B cell (primary cell): ENCODE results near the gene ALDH8A1. TPM values are rescaled to one million over a fixed set of nuclear protein-coding genes. Genes with fewer than 3 reads are reported as not detected.

Experiments
- ATAC-seq: fragments of 200-7000 bp; cut with Tn5 transposase; one replicate; pipeline ENCODE4 v1.10.0; 2021; ENCODE audit warnings: low read depth, mild to moderate bottlenecking, moderate number of reproducible peaks, moderate library complexity
- CTCF ChIA-PET: fragments of 350-600 bp; sonication (Branson Sonifier 250); formaldehyde crosslinking; loops from one replicate; lab custom pipeline; 2021; ENCODE audit warnings: antibody characterized with exemption, inconsistent platforms; lab: Charles Lee
- POLR2A ChIA-PET: fragments of 350-600 bp; sonication (Branson Sonifier 250); formaldehyde crosslinking; loops from one replicate; lab custom pipeline; 2021; ENCODE audit warnings: antibody characterized with exemption; lab: Charles Lee
- DNase-seq: peaks from one replicate; pipeline ENCODE4 v3.0.0; 2013
- H2AFZ ChIP-seq: 2 replicates; pipeline ENCODE4 v1.6.1; 2012; ENCODE audit warnings: mild to moderate bottlenecking, low read depth, low read length; ENCODE audit not compliant: insufficient read depth, poor library complexity, severe bottlenecking
- H3K27ac ChIP-seq, 2 donors: 1 replicate in 1 of 2; 2 replicates in 1 of 2; pipeline ENCODE4 v1.5.1; 2012 to 2013; ENCODE audit warnings: low read length in 2 of 2, mild to moderate bottlenecking in 2 of 2, moderate library complexity in 1 of 2
- H3K27me3 ChIP-seq, 4 experiments: fragments of 200-600 bp in 1 of 4; sonication (generic) in 1 of 4; replicated peaks in 1 of 4; 1 replicate in 2 of 4; 2 replicates in 2 of 4; pipeline versions ENCODE4 v1.6.1 to v1.7.0; 2013 to 2016; ENCODE audit warnings: low read length in 3 of 4, mild to moderate bottlenecking in 2 of 4, mixed read lengths in 1 of 4, moderate library complexity in 1 of 4; ENCODE audit not compliant: insufficient read depth in 4 of 4, control insufficient read depth in 3 of 4; ENCODE audit errors: control extremely low read depth in 1 of 4
- H3K36me3 ChIP-seq, 2 experiments: replicated peaks in 1 of 2; 1 replicate in 1 of 2; 2 replicates in 1 of 2; pipeline versions ENCODE4 v1.6.1 to v1.7.1; 2013; ENCODE audit warnings: low read length in 1 of 2; ENCODE audit not compliant: insufficient read depth in 2 of 2, control insufficient read depth in 1 of 2; ENCODE audit errors: control extremely low read depth in 1 of 2, extremely low read depth in 1 of 2
- H3K4me1 ChIP-seq, 2 donors: fragments of 200-600 bp in 1 of 2; sonication (generic) in 1 of 2; 1 replicate in 1 of 2; 2 replicates in 1 of 2; pipeline versions ENCODE4 v1.5.1 to v1.6.1; 2013 to 2017; ENCODE audit warnings: low read length in 2 of 2; ENCODE audit not compliant: control insufficient read depth in 2 of 2, insufficient read depth in 2 of 2
- H3K4me2 ChIP-seq: replicated peaks from 2 replicates; pipeline ENCODE3; 2012; ENCODE audit warnings: mild to moderate bottlenecking, low read depth, low read length; ENCODE audit not compliant: poor library complexity, severe bottlenecking
- H3K4me3 ChIP-seq, 5 experiments: fragments of 200-600 bp in 1 of 5; sonication (generic) in 1 of 5; 1 replicate in 3 of 5; 2 replicates in 2 of 5; pipeline versions ENCODE4 v1.5.1 to v1.7.0; 2011 to 2016; ENCODE audit warnings: low read length in 4 of 5, mild to moderate bottlenecking in 4 of 5, low read depth in 2 of 5, control low read depth in 1 of 5, moderate library complexity in 1 of 5; ENCODE audit not compliant: insufficient read depth in 1 of 5; ENCODE audit errors: control extremely low read depth in 1 of 5, extremely low read depth in 1 of 5
- H3K79me2 ChIP-seq: fragments of 200-600 bp; sonication (generic); one replicate; pipeline ENCODE4 v1.6.0; 2016; ENCODE audit warnings: low read length; ENCODE audit not compliant: control insufficient read depth, insufficient read depth
- H3K9ac ChIP-seq: fragments of 200-600 bp; sonication (generic); 2 replicates; pipeline ENCODE4 v1.6.1; 2017; ENCODE audit warnings: mild to moderate bottlenecking, low read length, moderate library complexity
- H3K9me3 ChIP-seq, 3 donors: one replicate each; pipeline versions ENCODE4 v1.6.1 to v1.7.1; 2013; ENCODE audit warnings: low read length in 2 of 3; ENCODE audit not compliant: control insufficient read depth in 2 of 3, insufficient read depth in 1 of 3; ENCODE audit errors: control extremely low read depth in 1 of 3
- H4K20me1 ChIP-seq: 2 replicates; pipeline ENCODE4 v1.6.0; 2012; ENCODE audit warnings: mild to moderate bottlenecking, low read length; ENCODE audit not compliant: insufficient read depth, control insufficient read depth, poor library complexity, severe bottlenecking
- H3K27ac Mint-ChIP-seq: one replicate; pipeline ENCODE4 v1.8.0; 2021; ENCODE audit warnings: mixed read lengths
- H3K27me3 Mint-ChIP-seq: one replicate; pipeline ENCODE4 v1.8.0; 2021; ENCODE audit warnings: mixed read lengths
- H3K4me1 Mint-ChIP-seq: one replicate; pipeline ENCODE4 v1.8.0; 2021; ENCODE audit warnings: mixed read lengths
- H3K4me3 Mint-ChIP-seq: one replicate; pipeline ENCODE4 v1.8.0; 2021; ENCODE audit warnings: mixed read lengths
- H3K9me3 Mint-ChIP-seq: one replicate; pipeline ENCODE4 v1.8.0; 2022; ENCODE audit warnings: mixed read lengths; ENCODE audit not compliant: insufficient read depth
- EZH2 ChIP-seq: IDR thresholded peaks from 2 replicates; pipeline ENCODE4 v1.6.1; 2012; ENCODE audit warnings: borderline replicate concordance, low read depth, mild to moderate bottlenecking, moderate library complexity, low read length; ENCODE audit not compliant: insufficient read depth, poor library complexity, severe bottlenecking
- WGBS: methylation state at CpG from one replicate; pipeline ENCODE4 v1.1.5; 2013; ENCODE audit warnings: missing lambda C conversion rate; ENCODE audit not compliant: insufficient coverage; 5-methylcytosine and 5-hydroxymethylcytosine counted together
- intact Hi-C: fragments of 100-400 bp; cut with micrococcal nuclease; formaldehyde crosslinking; loops from one replicate; pipeline ENCODE4 v1.10.0; 2022
- polyA plus RNA-seq: library from polyadenylated mRNA; depleted of rRNA; stranded (reverse); fragments of >200 nt; gene quantifications from 2 replicates; pipeline ENCODE4 v1.2.3, GENCODE V29; 2012
- total RNA-seq, 2 donors: library from RNA; stranded (reverse); fragments of 120-200 nt in 1 of 2; gene quantifications; 1 replicate in 1 of 2; 2 replicates in 1 of 2; pipeline versions ENCODE4 v1.2.3 to v1.2.4, GENCODE V29; 2013 to 2022
- TF ChIP-seq, protein P1 (sequence below): fragments of 200-600 bp; IDR thresholded peaks from one replicate; pipeline ENCODE4 v1.8.0; 2022; ENCODE audit warnings: antibody characterized with exemption, mild to moderate bottlenecking

The ALDH8A1 gene
- total and polyA plus RNA-seq, 2 donors (not counting 1 experiment from before 2014, with no cell fraction given) = 0.49 to 1.1 TPM

DNA sequence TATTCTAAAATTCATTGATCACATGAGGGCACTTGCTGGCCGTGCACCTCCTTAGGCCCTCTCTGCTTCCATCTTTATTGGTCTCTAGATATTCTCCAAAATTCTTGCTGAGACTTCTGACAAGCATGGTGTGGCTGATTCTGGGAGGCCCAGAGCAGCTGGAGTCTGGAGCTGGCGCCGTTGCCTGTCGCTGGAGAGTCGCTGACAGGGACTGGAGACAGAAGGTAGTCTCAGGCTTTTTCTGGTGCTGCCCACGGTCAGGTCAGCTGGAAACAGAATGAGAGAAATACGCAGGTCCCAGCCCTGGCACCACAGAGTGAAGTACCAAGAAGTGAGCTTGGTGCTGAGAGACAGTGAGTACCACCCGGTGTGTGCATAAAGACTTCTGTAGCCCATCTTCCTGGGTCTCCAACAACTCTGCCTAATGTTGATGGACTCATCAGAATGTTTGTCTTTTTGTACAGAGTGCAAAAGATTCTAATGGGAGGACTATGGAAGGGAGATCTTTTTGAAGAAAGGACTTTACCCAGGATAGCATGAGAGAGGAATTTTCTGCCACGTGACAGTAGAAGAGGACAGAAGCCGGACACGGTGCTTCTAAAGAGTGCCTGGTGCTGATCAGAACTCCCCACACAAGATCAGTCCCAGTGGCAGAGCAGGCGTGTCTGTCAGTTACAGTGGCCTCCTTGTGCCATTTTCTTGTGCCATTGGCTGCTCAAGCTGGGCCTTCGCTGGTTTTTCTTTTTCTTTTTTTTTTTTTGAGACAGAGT lies 1.8 kb upstream of the ALDH8A1 start:
- H2AFZ ChIP-seq = no peak overlapping the region
- CTCF ChIA-PET = interaction anchor here (1.5 to 2.0 kb wide), 2 partner anchors 10 to 11 kb away, joined by 4 to 6 read pairs; no protein-coding TSS in a partner anchor
- no peak overlapping the region for H3K4me3 ChIP-seq
- no peaks in the 10 kb centered on the region for H3K4me1 ChIP-seq
- TF ChIP-seq, protein P1, sequence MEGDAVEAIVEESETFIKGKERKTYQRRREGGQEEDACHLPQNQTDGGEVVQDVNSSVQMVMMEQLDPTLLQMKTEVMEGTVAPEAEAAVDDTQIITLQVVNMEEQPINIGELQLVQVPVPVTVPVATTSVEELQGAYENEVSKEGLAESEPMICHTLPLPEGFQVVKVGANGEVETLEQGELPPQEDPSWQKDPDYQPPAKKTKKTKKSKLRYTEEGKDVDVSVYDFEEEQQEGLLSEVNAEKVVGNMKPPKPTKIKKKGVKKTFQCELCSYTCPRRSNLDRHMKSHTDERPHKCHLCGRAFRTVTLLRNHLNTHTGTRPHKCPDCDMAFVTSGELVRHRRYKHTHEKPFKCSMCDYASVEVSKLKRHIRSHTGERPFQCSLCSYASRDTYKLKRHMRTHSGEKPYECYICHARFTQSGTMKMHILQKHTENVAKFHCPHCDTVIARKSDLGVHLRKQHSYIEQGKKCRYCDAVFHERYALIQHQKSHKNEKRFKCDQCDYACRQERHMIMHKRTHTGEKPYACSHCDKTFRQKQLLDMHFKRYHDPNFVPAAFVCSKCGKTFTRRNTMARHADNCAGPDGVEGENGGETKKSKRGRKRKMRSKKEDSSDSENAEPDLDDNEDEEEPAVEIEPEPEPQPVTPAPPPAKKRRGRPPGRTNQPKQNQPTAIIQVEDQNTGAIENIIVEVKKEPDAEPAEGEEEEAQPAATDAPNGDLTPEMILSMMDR = no peak
- TF ChIP-seq EZH2 = no peak
- H3K27ac ChIP-seq = no peak overlapping the region
- intact Hi-C loops = no loop called here
- DNase-seq (no peak), ATAC-seq (no peak)
- 93% methylated on average over 12 of the region's 13 CpGs for WGBS
- peaks cover 0 to under 1% (median 0%) of the 10 kb centered on the region in 3 donors for H3K9me3 ChIP-seq
- Mint-ChIP-seq H3K4me3 (no peak overlapping the region), H3K9me3 (no peaks in the 10 kb centered on the region), H3K27me3 (no peaks in the 10 kb centered on the region), H3K27ac (no peak overlapping the region), H3K4me1 (no peaks in the 10 kb centered on the region)
- no peak overlapping the region for H3K9ac ChIP-seq
- H3K36me3 ChIP-seq = no peaks in the 10 kb centered on the region
- POLR2A ChIA-PET = no interaction called here
- no peaks in the 10 kb centered on the region for H3K27me3 ChIP-seq
- no peak overlapping the region for H3K4me2 ChIP-seq
- H4K20me1 ChIP-seq = no peaks in the 10 kb centered on the region
- H3K79me2 ChIP-seq = no peaks in the 10 kb centered on the region

DNA sequence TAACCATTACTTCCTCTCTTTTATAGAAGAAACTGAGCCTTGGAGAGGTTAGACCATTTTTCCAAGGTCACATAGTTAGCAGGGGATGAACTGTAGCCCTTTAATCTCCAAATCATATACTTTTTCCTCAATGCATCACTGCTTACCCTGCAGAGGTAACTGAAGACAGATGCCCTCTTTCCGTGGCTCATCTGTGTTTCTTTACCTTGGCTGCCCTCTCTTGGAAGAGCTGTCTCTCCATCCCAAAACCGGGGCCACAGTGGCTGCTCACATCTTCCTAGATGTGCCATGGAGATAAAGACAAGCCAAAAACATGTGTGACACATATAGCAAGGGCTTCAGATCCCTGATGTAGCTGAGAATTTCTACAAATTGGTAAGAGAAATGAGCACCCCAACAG lies 581 bp upstream of the ALDH8A1 start:
- Histone ChIP-seq H3K27ac (no peak overlapping the region), H2AFZ (no peak overlapping the region), H3K9ac (no peak overlapping the region), H3K9me3 (peaks cover 0 to 3% (median 0%) of the 10 kb centered on the region in 3 donors), H3K4me1 (no peaks in the 10 kb centered on the region), H3K27me3 (no peaks in the 10 kb centered on the region), H3K79me2 (no peaks in the 10 kb centered on the region), H3K4me3 (no peak overlapping the region), H4K20me1 (no peaks in the 10 kb centered on the region), H3K4me2 (no peak overlapping the region), H3K36me3 (no peaks in the 10 kb centered on the region)
- no peaks in the 10 kb centered on the region for H3K27me3 Mint-ChIP-seq
- intact Hi-C loops = no loop called here
- H3K4me3 Mint-ChIP-seq = no peak overlapping the region
- POLR2A ChIA-PET = no interaction called here
- CTCF ChIA-PET = interaction anchor here (1.5 to 2.0 kb wide), 2 partner anchors 9 to 10 kb away, joined by 4 to 6 read pairs; no protein-coding TSS in a partner anchor
- WGBS = 96% methylated on average over 2 of the region's 2 CpGs
- H3K9me3 Mint-ChIP-seq = no peaks in the 10 kb centered on the region
- ATAC-seq = no peak
- no peaks in the 10 kb centered on the region for H3K4me1 Mint-ChIP-seq
- TF ChIP-seq, protein P1 = no peak
- no peak for TF ChIP-seq EZH2
- H3K27ac Mint-ChIP-seq = no peak overlapping the region
- no peak for DNase-seq
